Stimulated activated CD8-positive, alpha-beta memory T cell treated with anti-CD3 and anti-CD28 coated beads, Interleukin-4, amount 100 ng/mL, for 48 hours (primary cell): Measurements from ENCODE around the gene DNAJB8.

ENCODE experiments used
- DNase-seq: peaks from one replicate; pipeline ENCODE4 v3.0.0-alpha.2; 2020

Gene DNAJB8

DNA sequence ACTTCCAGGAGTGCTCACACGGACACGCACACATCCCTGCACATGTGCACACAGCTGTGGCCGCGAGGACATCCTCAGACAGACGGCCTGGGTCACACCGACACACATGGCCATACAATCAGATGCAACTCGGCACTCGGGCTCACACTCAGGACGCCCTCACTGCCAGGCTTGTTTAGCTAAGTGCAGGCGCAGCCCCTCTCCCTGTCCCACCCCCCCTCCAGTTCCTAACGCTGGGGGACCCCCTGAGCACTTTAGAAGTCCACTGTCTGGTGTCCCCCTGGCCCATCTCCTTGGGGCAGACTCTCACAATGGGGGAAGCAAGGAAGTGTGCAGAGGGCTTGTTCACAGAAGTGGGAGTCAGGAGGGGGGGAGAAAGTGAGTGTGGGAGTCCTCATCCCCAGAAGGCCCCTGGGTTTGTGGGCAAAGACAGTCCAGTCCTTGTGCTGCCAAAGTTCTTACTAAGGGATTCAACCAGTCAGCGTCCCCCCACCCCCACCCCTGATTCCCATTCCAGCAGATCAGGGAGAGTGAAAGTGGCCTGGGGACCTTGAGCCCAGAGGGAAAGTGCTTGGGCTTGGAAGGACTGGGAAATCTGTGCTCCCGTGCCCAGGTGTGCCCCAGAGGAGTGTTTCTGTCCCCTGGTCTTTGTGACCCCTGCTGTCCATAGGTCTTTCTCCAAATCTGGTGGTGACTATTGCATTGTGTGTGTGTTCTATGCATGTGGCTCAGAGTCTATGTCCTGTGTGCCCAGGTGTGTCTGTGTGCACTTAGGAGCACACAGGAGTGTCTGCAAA lies 27.1 kb upstream of the DNAJB8 start:
- DNase-seq = no peak

DNA sequence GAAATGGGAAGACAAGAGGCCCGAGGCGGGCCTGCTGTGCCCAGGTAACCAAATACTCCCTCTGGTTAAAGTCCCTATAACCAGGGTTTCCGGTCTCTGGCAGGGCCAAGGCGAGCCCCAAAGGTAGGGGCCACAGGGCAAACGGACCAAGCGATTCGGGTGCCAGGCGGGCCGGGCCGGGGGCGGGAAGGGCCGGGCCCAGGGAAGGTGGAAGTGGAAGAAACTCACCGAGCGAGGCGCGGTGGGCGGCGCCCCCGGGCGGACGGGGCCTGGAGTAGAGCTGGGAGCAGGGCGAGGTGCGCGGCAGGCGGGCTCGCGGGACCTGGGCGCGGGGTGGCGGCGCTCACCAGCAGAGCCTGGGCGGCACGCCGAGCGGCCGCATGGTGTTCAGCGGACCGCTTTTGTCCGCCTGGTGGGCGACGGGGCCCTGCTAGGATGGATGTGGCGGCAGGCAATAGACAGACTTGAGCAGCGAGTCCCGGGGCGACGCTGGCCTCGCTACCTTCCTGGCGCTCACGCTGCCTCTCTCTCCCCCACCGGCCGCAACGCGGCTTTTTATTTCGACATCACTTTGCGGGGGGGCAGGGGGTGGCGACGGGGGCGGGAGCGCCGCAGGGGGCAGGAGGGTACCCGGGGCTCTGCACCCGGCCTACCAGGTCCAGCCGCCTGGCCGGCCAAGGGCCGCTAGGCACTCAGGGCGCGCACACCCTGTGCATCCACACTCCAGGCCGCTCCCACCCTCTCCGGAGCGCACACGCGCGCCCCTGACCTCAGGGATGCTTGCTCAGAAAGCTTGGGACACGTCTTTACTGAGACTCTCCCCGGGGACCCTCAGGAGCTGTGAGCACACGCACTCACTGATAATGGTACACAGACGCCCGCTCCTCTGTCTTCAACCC lies 26.2 kb upstream of the DNAJB8 start, which contains the start of gene GATA2:
TSS of gene GATA2 (minus strand) at position 531 of the 899 bp plus-strand sequence. CDS start 6,170 bp downstream, outside the sequence.
- DNase-seq = peak; percentile 56

DNA sequence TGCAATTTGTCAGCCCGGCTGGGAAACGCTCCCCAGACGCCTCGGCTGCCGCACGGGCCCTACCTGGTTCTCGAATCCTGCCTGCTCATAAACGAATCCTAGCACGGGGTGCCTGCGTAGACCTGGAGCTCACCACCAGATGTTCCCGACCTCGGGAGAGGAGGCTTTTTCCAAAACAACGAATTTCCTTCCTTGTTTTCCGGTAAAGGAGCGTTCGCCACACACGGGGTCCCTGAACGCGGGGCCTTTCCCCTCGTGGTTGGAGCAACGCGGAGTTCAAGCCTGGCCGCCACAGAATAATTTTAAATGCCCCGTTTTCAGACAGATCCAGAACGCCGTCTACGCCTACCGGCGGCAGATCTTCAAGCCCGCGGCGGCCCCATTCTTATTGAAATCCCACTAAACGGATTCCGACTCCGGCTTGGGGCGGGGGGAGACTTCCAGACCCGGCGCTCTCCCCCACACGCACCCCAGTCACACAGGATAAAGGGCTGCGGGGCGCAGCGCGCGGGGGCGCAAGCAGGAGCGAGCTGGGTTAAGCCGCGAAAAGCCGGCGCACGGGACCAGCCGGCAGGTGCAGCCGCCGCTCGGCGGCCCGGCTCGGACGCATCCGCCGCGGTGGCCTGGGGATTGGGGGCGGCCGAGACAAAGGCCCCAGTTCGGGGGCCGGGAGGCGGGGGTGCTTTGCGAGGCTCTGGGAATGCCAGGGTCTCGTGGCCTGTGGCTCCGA lies 25.4 kb upstream of the DNAJB8 start:
- no peak for DNase-seq

GRCh38 chr3:128491691-128491940 lies 24.9 kb upstream of the DNAJB8 start:
- no peak for DNase-seq

DNA sequence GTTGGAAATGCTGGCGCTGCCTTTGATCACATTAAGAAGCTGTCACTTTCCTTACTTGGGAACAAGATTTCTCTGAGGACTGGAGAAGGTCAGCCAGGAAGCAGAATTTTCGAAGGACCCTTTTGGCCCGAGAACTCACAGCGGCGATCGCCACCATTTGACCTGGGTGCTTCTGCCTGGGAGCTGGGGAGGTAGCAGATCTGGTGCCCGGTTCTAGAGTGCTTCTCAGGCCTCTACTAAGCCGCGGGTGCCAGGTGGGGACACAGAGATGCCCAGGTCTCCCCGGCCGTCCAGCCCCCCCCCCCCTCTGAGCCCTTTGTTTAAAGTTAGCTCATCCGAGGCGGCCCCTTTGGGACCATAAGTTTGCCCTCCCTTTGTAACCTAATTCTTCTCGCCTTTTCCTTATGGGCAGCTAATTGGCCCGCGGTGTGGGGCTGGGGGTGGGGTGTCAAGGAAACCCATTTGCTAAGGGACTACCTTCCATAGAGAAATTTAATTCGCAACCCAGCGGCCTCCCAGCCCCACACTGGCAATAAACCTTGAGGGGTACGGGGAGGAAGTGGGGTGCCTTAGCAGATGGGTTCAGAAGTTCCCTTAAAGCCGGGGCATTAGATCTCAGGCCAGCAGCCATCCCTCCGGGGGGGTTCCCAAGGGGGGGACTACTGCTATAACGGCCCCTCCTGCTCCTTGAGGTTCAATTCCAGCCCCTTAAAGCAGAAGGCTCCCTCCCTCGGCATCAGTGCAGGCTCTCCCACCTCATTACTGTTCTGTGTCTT lies 24.4 kb upstream of the DNAJB8 start:
- DNase-seq = no peak

- no peak for DNase-seq
These were observed 23.9 kb upstream of the DNAJB8 start for GRCh38 chr3:128490650-128490914.

DNA sequence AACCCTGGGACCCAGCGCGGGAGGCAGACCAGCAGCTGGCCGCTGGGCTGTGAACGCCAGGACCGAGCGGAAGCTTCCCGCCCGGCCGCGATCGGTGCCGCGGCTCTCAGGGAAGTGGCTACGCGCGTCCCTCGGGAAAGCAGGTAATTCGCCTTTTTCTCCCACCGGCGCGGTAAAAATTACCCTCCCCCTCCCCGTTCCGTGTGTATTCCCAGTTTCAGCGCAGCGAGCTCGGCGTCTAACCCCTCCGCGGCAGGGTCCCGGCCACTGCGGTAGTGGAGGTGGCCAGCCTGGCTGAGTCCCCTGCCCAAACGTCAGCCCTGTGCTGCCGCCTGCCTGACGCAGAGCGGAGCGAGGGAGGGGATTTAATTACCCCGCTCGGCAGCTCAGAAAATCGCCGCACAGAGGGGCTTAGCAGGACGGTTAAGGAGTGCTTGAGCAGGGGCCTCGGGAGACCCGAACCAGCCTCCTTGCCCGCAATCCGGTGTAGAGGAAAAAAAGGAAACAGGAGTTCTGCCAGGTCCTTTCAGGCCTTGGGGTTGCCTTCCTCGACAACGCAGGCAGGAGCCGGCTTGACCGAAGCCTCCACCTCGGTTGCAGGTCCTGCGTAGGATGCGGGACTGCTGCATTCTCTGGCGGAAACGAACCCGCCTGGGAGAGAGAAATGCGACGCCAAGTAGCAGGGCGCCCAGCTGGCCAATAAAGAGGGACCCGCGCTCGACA lies 23.4 kb upstream of the DNAJB8 start:
- peak; percentile 45 for DNase-seq

- DNase-seq = peak; percentile 45
These were observed 22.9 kb upstream of the DNAJB8 start for GRCh38 chr3:128489674-128489926.

GRCh38 chr3:128488991-128489673 lies 22.4 kb upstream of the DNAJB8 start:
- DNase-seq = peak; percentile 51

GRCh38 chr3:128488636-128488990 lies 21.9 kb upstream of the DNAJB8 start:
- DNase-seq = no peak

- peak; percentile 65 for DNase-seq
These were observed 21.3 kb upstream of the DNAJB8 start for GRCh38 chr3:128487813-128488635.

DNA sequence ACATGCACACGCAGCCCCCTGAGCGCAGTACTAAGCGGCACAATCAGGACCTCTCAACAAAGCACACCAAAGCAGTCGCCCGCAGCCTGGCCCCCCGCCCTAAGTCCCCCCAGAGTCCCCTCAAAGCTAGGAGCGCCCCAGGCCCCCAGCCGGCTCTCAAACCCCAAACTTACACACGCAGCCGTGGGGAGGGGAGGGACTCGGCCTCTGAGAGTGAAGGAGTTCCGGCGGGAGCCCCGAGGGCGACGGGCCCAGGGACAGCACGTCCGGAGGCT lies 20.8 kb upstream of the DNAJB8 start:
- DNase-seq = no peak

DNA sequence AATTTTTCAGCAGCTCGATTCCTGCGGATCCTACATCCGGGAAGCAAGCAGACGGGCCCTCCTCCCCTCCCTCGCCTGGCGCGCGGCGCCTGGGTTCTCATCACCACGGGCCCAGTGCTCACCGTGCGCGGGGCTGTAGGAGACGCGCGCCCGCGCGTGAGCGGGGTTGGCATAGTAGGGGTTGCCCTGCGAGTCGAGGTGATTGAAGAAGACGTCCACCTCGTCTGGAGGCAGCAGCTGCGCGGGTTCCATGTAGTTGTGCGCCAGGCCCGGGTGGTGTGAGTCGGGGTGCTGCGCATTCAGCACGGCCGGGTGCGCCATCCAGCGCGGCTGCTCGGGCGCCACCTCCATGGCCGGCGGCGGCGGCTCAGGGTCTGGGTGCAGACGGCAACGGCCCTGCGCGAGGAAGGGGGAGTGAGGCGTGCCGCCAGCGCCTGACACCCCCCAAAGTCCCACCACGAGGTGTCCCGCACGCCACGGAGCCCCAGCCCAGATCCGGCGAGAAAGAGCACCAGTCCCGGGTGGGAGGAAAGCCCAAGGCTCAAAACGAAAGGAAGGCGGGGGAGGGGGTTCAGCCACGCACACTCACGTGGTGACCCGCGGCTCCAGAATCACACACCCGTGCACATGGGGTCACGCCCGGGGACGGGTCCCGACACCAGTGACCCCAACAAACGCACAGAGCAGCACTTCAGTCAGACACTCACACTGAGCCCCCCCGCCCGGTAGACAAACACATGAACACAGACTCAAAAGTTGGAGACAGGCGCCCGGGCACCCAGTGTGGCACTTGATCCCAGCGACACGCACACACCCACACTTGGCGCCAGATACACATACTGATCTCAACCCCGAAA lies 20.2 kb upstream of the DNAJB8 start:
- DNase-seq = peak; percentile 46

- no peak for DNase-seq
These were observed 19.5 kb upstream of the DNAJB8 start for GRCh38 chr3:128486205-128486628.

DNA sequence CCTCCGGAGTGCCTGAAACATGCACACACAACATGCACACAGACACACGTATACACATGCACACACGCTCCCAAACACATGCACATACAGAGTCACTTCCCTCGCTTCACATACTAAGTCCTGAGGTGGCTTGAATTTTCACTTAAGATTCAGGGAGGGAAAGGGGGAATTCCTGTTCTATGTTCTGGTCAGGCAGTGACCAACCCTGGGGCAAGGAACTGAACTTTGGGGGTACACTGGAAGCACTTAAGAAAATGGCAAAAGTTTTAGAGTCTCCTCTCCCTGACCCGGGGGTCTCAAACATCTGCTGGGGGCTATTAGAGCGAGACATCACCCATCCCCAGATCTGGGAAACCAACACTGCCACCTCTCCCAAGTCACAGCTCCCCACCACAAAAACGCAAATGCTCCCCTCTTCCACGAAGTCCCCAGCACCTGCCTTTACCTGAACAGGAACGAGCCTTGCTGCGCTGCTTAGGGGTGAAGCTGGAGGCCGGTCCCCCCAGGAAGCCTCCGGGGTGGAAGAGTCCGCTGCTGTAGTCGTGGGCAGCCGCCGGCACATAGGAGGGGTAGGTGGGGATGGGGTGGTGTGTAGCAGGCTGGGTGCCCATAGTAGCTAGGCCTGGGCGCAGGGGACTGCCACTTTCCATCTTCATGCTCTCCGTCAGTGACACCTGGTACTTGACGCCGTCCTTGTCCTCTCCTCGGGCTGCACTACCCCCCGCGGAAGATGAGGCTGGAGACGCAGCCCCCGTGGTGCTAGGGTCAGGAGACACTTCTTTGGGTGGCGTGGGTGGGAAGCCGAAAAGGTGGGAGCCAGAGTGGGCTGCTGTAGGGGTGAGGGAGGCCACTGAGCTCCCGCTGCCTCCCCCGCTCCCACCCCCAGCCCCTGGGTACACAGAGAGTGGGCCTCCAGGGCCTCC lies 18.9 kb upstream of the DNAJB8 start:
- no peak for DNase-seq

- no peak for DNase-seq
These were observed 18.0 kb upstream of the DNAJB8 start for GRCh38 chr3:128484404-128485281.

DNA sequence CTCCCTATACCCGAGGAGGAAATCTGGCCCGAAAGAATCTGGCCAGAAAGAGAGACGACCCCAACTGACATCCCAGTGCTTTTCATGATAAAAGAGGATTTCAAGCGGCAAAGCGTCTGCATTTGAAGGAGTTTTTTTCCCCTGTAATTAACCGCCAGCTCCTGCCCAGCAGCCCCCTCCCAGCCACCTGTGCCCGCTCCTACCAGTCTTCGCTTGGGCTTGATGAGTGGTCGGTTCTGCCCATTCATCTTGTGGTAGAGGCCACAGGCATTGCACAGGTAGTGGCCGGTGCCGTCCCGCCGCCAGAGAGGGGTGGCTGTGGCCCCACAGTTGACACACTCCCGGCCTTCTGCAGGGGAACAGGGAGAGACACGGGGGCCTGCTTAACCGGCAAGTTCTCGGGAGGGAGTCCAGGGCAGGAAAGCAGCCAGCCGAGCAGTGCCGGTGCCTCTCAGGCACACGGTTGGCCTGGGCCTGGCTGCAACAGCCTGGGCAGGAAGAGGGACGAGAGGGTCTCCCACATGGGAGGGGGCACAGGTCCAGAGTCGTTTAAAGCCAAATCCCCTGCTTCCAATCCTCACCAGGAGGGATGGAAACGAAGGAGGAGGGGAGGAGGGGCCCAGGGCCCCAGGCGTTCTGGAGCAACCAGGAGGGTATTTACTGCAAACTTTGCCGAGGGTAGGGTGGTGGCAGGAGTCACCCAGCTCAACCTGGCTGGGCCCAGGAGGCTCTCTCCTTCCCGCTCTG lies 17.1 kb upstream of the DNAJB8 start:
- no peak for DNase-seq
